Upper lobe of right lung (tissue), 1 donor: ENCODE measurements around the gene VARS1. TPM values are rescaled to one million over a fixed set of nuclear protein-coding genes. Genes with fewer than 3 reads are reported as not detected.
A peak's percentile ranks its signal among the peaks of the same experiment; 100 is the strongest.

Experiments
- ATAC-seq: fragments of 200-7000 bp; cut with Tn5 transposase; one replicate; pipeline ENCODE4 v1.9.1; 2020; ENCODE audit warnings: mild to moderate bottlenecking, moderate library complexity
- DNase-seq: peaks from one replicate; pipeline ENCODE4 v3.0.0-alpha.2; 2020
- H3K27ac ChIP-seq: fragments of 200-600 bp; one replicate; pipeline ENCODE4 v1.8.0; 2022
- H3K27me3 ChIP-seq: fragments of 200-600 bp; one replicate; pipeline ENCODE4 v1.8.0; 2022; ENCODE audit warnings: mild to moderate bottlenecking
- H3K36me3 ChIP-seq: fragments of 200-600 bp; one replicate; pipeline ENCODE4 v1.8.0; 2022
- H3K4me1 ChIP-seq: fragments of 200-600 bp; one replicate; pipeline ENCODE4 v1.8.0; 2022
- H3K4me3 ChIP-seq: fragments of 200-600 bp; one replicate; pipeline ENCODE4 v1.8.0; 2022; ENCODE audit warnings: mild to moderate bottlenecking
- H3K9me3 ChIP-seq: fragments of 200-600 bp; one replicate; pipeline ENCODE4 v1.8.0; 2022
- CTCF ChIP-seq: fragments of 200-600 bp; IDR thresholded peaks from one replicate; pipeline ENCODE4 v1.8.0; 2022; ENCODE audit warnings: antibody characterized with exemption
- intact Hi-C: fragments of 100-400 bp; cut with DNase I; formaldehyde crosslinking; loops from one replicate; pipeline ENCODE4 v1.11.0; 2022
- total RNA-seq: library from RNA; stranded (reverse); fragmentation: NEBNext Ultra II Directional; extraction: Animal tissue kit (Norgen Biotek cat#: 25700); gene quantifications from one replicate; pipeline ENCODE4 v1.2.1, GENCODE V29; 2021
- donor health status: DM: no; HTN: yes; CAD: no; lungs with severe emphysema.

Gene VARS1
- total RNA-seq, 1 donor from 2014 or later = 53.0 TPM

- peak overlapping the region; percentile 30 for H3K27ac ChIP-seq
- TF ChIP-seq CTCF = no peak
- peaks cover 30% of the 10 kb centered on the region for H3K4me1 ChIP-seq
- DNase-seq (no peak), ATAC-seq (no peak)
- no peaks in the 10 kb centered on the region for H3K9me3 ChIP-seq
- intact Hi-C loops = loop anchor here (10.0 kb wide), 1 partner anchor 137 kb away; no protein-coding TSS in a partner anchor
- peak overlapping the region; percentile 65 for H3K4me3 ChIP-seq
- no peaks in the 10 kb centered on the region for H3K27me3 ChIP-seq
- H3K36me3 ChIP-seq = no peaks in the 10 kb centered on the region
These were observed 36.0 kb upstream of the VARS1 start for GRCh38 chr6:31831350-31832215.

GRCh38 chr6:31830886-31831335, 35.4 kb upstream of the VARS1 start:
- TF ChIP-seq CTCF = no peak
- Histone ChIP-seq H3K9me3 (no peaks in the 10 kb centered on the region), H3K27ac (peak overlapping the region; percentile 75), H3K4me3 (peak overlapping the region; percentile 65), H3K4me1 (peaks cover 30% of the 10 kb centered on the region), H3K27me3 (no peaks in the 10 kb centered on the region), H3K36me3 (no peaks in the 10 kb centered on the region)
- intact Hi-C loops = loop anchor here (10.0 kb wide), 1 partner anchor 136 kb away; no protein-coding TSS in a partner anchor
- DNase-seq (no peak), ATAC-seq (no peak)

- no peaks in the 10 kb centered on the region for H3K27me3 ChIP-seq
- TF ChIP-seq CTCF = peak; percentile 52
- H3K4me3 ChIP-seq = peak overlapping the region; percentile 65
- intact Hi-C loops = loop anchor here (10.0 kb wide), 1 partner anchor 135 kb away; no protein-coding TSS in a partner anchor
- H3K9me3 ChIP-seq = no peaks in the 10 kb centered on the region
- H3K36me3 ChIP-seq = no peaks in the 10 kb centered on the region
- no peak for ATAC-seq
- H3K27ac ChIP-seq = peak overlapping the region; percentile 75
- H3K4me1 ChIP-seq = peaks cover 41% of the 10 kb centered on the region
- DNase-seq = no peak
These were observed 34.2 kb upstream of the VARS1 start for GRCh38 chr6:31829633-31830283.

- DNase-seq = peak; percentile 99
- Histone ChIP-seq H3K4me1 (peaks cover 53% of the 10 kb centered on the region), H3K36me3 (no peaks in the 10 kb centered on the region), H3K27ac (peak within 1 kb of the TSS; percentile 89), H3K27me3 (no peaks in the 10 kb centered on the region), H3K9me3 (no peaks in the 10 kb centered on the region), H3K4me3 (peak within 1 kb of the TSS; percentile 62)
- no peak for TF ChIP-seq CTCF
- intact Hi-C loops = no loop called here
- ATAC-seq = peak; percentile 95
These were observed 31.9 kb upstream of the VARS1 start, which contains the start of gene HSPA1B for GRCh38 chr6:31827286-31828079. TSS of gene HSPA1B (plus strand) at chr6:31827738. CDS start at chr6:31827951, 213 bp downstream.

GRCh38 chr6:31826793-31827285, 31.3 kb upstream of the VARS1 start:
- H3K4me1 ChIP-seq = peaks cover 52% of the 10 kb centered on the region

More at GRCh38 chr6:31826793-31827285, 31.3 kb upstream of the VARS1 start:
- intact Hi-C loops = no loop called here
- H3K27ac ChIP-seq = peak overlapping the region; percentile 89
- peak; percentile 57 for ATAC-seq
- no peak for TF ChIP-seq CTCF
- peak overlapping the region; percentile 62 for H3K4me3 ChIP-seq
- H3K27me3 ChIP-seq = no peaks in the 10 kb centered on the region
- H3K9me3 ChIP-seq = no peaks in the 10 kb centered on the region
- DNase-seq = peak; percentile 92
- H3K36me3 ChIP-seq = no peaks in the 10 kb centered on the region
